ENCODE data around the gene FAM171A1. TPM values are rescaled to one million over a fixed set of nuclear protein-coding genes. Genes with fewer than 3 reads are reported as not detected.

The FAM171A1 gene
- total and polyA plus RNA-seq, 4 donors = 3.4 to 23.5 (median 9.7) TPM

DNA sequence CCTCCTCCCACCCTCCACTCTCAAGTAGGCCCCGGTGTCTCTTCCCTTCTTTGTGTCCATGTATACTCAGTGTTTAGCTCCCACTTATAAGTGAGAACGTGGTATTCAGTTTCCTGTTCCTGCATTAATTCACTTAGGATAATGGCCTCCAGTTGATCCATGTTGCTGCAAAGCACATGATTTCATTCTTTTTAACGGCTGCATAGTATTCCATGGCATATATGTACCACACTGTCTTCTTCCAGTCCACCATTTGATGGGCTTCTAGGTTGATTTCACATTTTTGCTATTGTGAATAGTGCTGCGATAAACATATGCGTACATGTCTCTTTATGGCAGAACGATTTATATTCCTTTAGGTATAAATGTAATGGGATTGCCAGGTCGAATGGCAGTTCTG lies 51.0 kb downstream of the FAM171A1 start:
- no peak overlapping the region for H3K9ac ChIP-seq (ENCODE audit: insufficient read depth in 1 of 2, low read length in 2 of 2)
- H3K27ac ChIP-seq (ENCODE audit: low read depth in 1 of 2, low read length in 1 of 2) = no peak overlapping the region
- DNase-seq (no peak), ATAC-seq (ENCODE audit: insufficient read depth, low FRiP score) (no peak)
- TF ChIP-seq, protein P1, sequence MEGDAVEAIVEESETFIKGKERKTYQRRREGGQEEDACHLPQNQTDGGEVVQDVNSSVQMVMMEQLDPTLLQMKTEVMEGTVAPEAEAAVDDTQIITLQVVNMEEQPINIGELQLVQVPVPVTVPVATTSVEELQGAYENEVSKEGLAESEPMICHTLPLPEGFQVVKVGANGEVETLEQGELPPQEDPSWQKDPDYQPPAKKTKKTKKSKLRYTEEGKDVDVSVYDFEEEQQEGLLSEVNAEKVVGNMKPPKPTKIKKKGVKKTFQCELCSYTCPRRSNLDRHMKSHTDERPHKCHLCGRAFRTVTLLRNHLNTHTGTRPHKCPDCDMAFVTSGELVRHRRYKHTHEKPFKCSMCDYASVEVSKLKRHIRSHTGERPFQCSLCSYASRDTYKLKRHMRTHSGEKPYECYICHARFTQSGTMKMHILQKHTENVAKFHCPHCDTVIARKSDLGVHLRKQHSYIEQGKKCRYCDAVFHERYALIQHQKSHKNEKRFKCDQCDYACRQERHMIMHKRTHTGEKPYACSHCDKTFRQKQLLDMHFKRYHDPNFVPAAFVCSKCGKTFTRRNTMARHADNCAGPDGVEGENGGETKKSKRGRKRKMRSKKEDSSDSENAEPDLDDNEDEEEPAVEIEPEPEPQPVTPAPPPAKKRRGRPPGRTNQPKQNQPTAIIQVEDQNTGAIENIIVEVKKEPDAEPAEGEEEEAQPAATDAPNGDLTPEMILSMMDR (IDR thresholded peaks at IDR 0.05; ENCODE audit: control extremely low read depth, extremely low read depth) = no peak
- H3K27me3 ChIP-seq (ENCODE audit: control insufficient read depth in 3 of 3, insufficient read depth in 3 of 3, low read length in 2 of 3) = no peaks in the 10 kb centered on the region
- no peaks in the 10 kb centered on the region for H3K9me3 ChIP-seq (ENCODE audit: control insufficient read depth in 4 of 4, insufficient read depth in 3 of 4, low read length in 3 of 4)
- WGBS, 2 donors = 92 to 96% methylated on average over 7 of the region's 7 CpGs
- peaks cover 0 to 4% (median 0%) of the 10 kb centered on the region in 4 donors for H3K36me3 ChIP-seq (ENCODE audit: control insufficient read depth in 4 of 4, insufficient read depth in 4 of 4, low read length in 4 of 4)
- peaks cover 3 to 62% (median 28%) of the 10 kb centered on the region in 5 donors for H3K4me1 ChIP-seq (ENCODE audit: control insufficient read depth in 5 of 5, insufficient read depth in 5 of 5, low read length in 5 of 5)
- no peak overlapping the region for H3K4me3 ChIP-seq

DNA sequence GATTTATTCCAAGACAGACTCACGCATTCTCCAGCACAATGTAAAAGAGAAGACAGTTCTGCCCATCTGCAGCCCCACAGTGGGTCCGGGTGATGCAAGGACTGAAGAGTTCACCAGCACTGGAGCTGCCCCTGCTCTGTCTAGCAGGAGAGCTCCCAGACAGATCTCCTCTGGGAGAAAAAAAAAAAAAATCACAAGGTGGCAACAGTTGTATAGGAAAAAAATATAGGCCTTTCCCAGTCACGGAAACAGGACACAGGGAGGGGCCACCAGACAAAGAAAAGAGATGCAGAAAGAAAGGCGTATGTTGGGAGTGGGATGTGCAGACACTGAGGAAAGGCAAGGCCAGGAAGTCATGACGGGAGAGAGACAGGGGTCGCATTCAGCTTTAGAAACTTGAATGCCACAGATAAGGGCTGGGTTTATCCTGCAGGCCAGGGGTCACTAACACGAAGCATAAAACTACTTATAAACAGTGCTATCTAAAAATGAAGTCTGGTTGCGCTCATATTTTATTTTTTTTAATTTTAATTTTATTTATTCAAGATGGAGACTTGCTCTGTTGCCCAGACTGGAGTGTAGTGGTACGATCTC lies 54.1 kb downstream of the FAM171A1 start:
- Histone ChIP-seq H3K27ac (ENCODE audit: low read depth in 1 of 2, low read length in 1 of 2) (no peak overlapping the region), H3K36me3 (ENCODE audit: control insufficient read depth in 4 of 4, insufficient read depth in 4 of 4, low read length in 4 of 4) (peaks cover 0 to 2% (median 0%) of the 10 kb centered on the region in 4 donors), H3K27me3 (ENCODE audit: control insufficient read depth in 3 of 3, insufficient read depth in 3 of 3, low read length in 2 of 3) (no peaks in the 10 kb centered on the region), H3K9me3 (ENCODE audit: control insufficient read depth in 4 of 4, insufficient read depth in 3 of 4, low read length in 3 of 4) (no peaks in the 10 kb centered on the region), H3K4me3 (no peak overlapping the region), H3K4me1 (ENCODE audit: control insufficient read depth in 5 of 5, insufficient read depth in 5 of 5, low read length in 5 of 5) (peaks cover 6 to 72% (median 30%) of the 10 kb centered on the region in 5 donors), H3K9ac (ENCODE audit: insufficient read depth in 1 of 2, low read length in 2 of 2) (no peak overlapping the region)
- WGBS, 2 donors = 77 to 86% methylated on average over 9 of the region's 9 CpGs
- ATAC-seq (ENCODE audit: insufficient read depth, low FRiP score) (no peak), DNase-seq (peak in 1 of 3 donors; percentile 40)
- TF ChIP-seq, protein P1 (IDR thresholded peaks at IDR 0.05; ENCODE audit: control extremely low read depth, extremely low read depth) = no peak

DNA sequence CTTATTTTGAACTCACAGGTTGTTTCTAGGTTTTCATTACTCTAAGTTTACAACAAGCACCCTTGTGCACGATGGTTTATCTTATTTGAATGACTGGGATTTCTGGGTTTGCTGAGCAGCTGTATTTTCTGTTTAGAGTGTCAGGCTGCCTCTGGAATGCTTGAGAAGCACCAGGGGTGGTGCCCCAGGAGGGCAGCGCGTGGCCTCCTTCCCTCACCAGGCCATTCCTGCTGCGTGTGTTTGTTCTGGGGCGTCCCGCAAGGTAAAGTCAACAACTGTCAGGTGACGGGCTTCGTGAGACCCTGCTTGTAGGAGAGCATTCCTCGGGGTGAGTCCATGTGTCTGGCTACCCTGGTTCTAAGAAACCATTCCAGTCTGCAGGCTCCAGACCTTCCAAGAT lies 54.9 kb downstream of the FAM171A1 start:
- Histone ChIP-seq H3K36me3 (ENCODE audit: control insufficient read depth in 4 of 4, insufficient read depth in 4 of 4, low read length in 4 of 4) (peaks cover 0 to 2% (median 0%) of the 10 kb centered on the region in 4 donors), H3K9ac (ENCODE audit: insufficient read depth in 1 of 2, low read length in 2 of 2) (no peak overlapping the region), H3K4me3 (no peak overlapping the region), H3K27ac (ENCODE audit: low read depth in 1 of 2, low read length in 1 of 2) (no peak overlapping the region), H3K4me1 (ENCODE audit: control insufficient read depth in 5 of 5, insufficient read depth in 5 of 5, low read length in 5 of 5) (peaks cover 3 to 74% (median 30%) of the 10 kb centered on the region in 5 donors), H3K27me3 (ENCODE audit: control insufficient read depth in 3 of 3, insufficient read depth in 3 of 3, low read length in 2 of 3) (no peaks in the 10 kb centered on the region), H3K9me3 (ENCODE audit: control insufficient read depth in 4 of 4, insufficient read depth in 3 of 4, low read length in 3 of 4) (no peaks in the 10 kb centered on the region)
- WGBS, 2 donors = 68 to 86% methylated on average over 9 of the region's 9 CpGs
- ATAC-seq (ENCODE audit: insufficient read depth, low FRiP score) = no peak
- TF ChIP-seq, protein P1 (IDR thresholded peaks at IDR 0.05; ENCODE audit: control extremely low read depth, extremely low read depth) = no peak
- DNase-seq = no peak

DNA sequence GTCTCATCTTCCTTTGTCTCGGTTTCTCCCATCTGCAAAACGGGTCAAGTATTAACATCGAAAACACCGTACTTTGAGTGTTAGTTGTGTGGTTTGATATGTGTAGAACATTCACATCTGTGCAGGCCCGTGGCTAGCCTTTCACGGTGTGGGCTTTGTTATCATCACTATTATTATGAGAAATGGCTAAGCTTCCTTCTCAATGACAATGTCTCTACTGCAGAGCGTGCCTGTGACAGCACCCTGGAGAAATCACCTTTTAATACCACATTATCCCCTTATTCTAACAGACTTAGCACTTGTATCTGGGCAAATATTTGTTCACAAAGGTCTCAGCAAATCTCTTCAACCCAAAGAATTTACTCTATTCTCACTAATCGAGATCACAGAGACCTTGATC lies 55.8 kb downstream of the FAM171A1 start:
- TF ChIP-seq, protein P1 (IDR thresholded peaks at IDR 0.05; ENCODE audit: control extremely low read depth, extremely low read depth) = no peak
- DNase-seq (no peak), ATAC-seq (ENCODE audit: insufficient read depth, low FRiP score) (no peak)
- H3K9me3 ChIP-seq (ENCODE audit: control insufficient read depth in 4 of 4, insufficient read depth in 3 of 4, low read length in 3 of 4) = no peaks in the 10 kb centered on the region
- no peak overlapping the region for H3K27ac ChIP-seq (ENCODE audit: low read depth in 1 of 2, low read length in 1 of 2)
- H3K4me1 ChIP-seq (ENCODE audit: control insufficient read depth in 5 of 5, insufficient read depth in 5 of 5, low read length in 5 of 5) = peaks cover 0 to 71% (median 30%) of the 10 kb centered on the region in 5 donors
- no peak overlapping the region for H3K4me3 ChIP-seq
- H3K9ac ChIP-seq (ENCODE audit: insufficient read depth in 1 of 2, low read length in 2 of 2) = no peak overlapping the region
- H3K36me3 ChIP-seq (ENCODE audit: control insufficient read depth in 4 of 4, insufficient read depth in 4 of 4, low read length in 4 of 4) = peaks cover 0 to 2% (median 0%) of the 10 kb centered on the region in 4 donors
- no peaks in the 10 kb centered on the region for H3K27me3 ChIP-seq (ENCODE audit: control insufficient read depth in 3 of 3, insufficient read depth in 3 of 3, low read length in 2 of 3)
- 80 to 89% methylated on average over 8 of the region's 8 CpGs for WGBS, 2 donors

Measured in lung (tissue), 12 donors.